Measurements from ENCODE around the gene TBL1X. TPM values are rescaled to one million over a fixed set of nuclear protein-coding genes. Genes with fewer than 3 reads are reported as not detected.

TBL1X gene
- total RNA-seq, 2 donors from 2014 or later = 12.3 to 14.0 TPM

DNA sequence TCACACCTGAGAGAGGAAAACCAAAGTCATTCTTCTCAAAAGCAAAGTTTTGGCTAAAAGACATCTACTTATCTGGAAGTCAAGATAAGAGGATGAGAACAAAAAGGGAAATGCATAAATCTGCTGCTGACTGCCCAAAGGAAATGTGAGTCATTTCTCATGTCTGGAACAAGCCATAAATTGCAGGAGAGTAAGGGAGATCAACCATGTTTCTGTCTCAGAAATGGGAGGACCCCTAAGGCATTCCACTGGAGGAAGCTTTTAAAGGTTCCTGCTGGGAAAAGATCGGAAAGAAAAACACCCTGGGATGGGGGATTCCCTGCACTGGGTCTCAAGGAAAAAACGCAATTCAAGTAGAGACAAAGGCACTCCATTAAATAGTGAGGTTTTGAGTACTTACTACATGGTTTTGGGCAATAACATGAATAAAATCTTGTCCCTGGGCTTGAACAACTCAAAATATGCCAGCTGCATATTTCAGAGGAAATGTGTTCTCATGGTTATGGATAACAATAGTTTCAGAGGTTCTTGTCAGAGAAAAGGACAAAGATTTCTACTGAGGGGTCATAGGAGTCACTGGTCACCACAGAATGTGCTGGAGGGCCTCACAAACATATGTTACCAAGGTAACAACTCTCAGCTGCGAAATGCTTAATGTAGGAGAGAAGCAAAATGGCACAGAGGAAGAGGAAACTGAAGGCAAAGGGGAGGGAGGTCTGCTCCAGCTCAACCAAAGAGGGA is 281.5 kb downstream of the TBL1X start:
- Histone ChIP-seq H3K9me3 (no peaks in the 10 kb centered on the region), H3K4me1 (no peaks in the 10 kb centered on the region), H3K4me3 (no peak overlapping the region), H3K36me3 (no peaks in the 10 kb centered on the region), H3K27me3 (no peaks in the 10 kb centered on the region), H3K27ac (peak overlapping the region in 1 of 2 donors; percentile 3)
- no peak for DNase-seq (ENCODE audit: low spot score)
- TF ChIP-seq, protein P1, sequence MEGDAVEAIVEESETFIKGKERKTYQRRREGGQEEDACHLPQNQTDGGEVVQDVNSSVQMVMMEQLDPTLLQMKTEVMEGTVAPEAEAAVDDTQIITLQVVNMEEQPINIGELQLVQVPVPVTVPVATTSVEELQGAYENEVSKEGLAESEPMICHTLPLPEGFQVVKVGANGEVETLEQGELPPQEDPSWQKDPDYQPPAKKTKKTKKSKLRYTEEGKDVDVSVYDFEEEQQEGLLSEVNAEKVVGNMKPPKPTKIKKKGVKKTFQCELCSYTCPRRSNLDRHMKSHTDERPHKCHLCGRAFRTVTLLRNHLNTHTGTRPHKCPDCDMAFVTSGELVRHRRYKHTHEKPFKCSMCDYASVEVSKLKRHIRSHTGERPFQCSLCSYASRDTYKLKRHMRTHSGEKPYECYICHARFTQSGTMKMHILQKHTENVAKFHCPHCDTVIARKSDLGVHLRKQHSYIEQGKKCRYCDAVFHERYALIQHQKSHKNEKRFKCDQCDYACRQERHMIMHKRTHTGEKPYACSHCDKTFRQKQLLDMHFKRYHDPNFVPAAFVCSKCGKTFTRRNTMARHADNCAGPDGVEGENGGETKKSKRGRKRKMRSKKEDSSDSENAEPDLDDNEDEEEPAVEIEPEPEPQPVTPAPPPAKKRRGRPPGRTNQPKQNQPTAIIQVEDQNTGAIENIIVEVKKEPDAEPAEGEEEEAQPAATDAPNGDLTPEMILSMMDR (IDR thresholded peaks at IDR 0.05) = no peak

DNA sequence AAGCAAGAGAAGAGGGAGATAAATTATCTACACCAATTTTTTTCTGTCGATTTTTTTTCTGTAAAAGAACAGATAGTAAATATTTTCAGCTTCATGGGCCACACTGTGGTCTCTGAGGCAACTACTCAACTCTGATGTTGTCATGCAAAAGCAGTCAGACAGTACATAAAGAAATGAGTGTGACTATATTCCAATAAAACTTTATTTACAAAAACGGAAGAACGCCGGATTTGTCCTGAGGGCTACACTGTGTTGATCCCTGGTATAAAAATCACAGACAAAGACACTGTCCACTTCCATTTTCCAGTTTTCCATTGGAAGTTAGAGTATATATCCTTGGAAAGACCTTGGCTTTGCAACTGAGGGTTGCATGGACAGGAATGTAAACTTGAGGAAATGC is 282.8 kb downstream of the TBL1X start:
- H3K4me3 ChIP-seq = no peak overlapping the region
- no peaks in the 10 kb centered on the region for H3K27me3 ChIP-seq
- H3K27ac ChIP-seq = no peak overlapping the region
- H3K36me3 ChIP-seq = no peaks in the 10 kb centered on the region
- no peaks in the 10 kb centered on the region for H3K9me3 ChIP-seq
- no peaks in the 10 kb centered on the region for H3K4me1 ChIP-seq
- DNase-seq (ENCODE audit: low spot score) = no peak
- TF ChIP-seq, protein P1 (IDR thresholded peaks at IDR 0.05) = no peak

DNA sequence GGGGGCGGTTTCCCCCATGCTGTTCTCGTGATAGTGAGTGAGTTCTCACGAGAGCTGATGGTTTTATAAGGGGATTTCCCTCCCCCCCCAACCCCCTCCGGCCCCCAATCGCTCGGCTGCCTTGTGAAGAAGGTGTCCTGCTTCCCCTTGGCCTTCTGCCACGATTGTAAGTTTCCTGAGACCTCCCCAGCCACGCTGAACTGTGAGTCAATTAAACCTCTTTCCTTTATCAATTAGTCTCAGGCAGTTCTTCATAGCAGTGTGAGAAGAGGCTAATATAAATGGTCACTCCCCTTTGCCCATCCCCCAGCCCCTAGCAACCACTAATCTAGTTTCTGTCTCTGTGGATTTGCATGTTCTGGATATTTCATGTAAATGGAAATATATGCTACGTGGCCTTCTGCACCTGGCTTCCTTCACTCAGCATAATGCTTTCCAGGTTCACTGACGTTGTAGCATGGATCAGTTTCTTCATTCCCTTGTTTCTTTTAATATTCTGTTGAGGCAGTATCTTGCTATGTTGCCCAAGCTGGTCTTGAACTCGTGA is 284.4 kb downstream of the TBL1X start:
- no peak for DNase-seq (ENCODE audit: low spot score)
- Histone ChIP-seq H3K9me3 (no peaks in the 10 kb centered on the region), H3K4me3 (no peak overlapping the region), H3K4me1 (no peaks in the 10 kb centered on the region), H3K27me3 (no peaks in the 10 kb centered on the region), H3K36me3 (no peaks in the 10 kb centered on the region), H3K27ac (no peak overlapping the region)
- TF ChIP-seq, protein P1 (IDR thresholded peaks at IDR 0.05) = no peak

DNA sequence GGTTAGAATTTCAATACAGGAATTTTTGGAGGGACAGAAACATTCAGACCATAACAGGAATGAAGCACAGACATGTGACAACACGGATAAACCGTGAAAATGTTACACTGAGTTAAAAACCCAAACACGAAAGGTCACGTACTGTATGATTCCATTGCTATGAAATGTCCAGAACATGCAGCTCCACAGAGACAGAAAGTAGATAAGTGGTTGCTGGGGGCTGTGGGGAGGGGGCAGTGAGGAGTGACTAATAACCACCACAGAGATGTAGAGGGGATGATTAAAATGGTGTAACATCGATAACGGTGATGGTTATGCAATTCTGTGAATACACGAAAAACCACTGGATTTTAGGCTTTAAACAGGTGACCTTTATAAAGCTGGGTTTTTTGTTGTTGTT is 292.5 kb downstream of the TBL1X start:
- DNase-seq (ENCODE audit: low spot score) = no peak
- Histone ChIP-seq H3K27me3 (no peaks in the 10 kb centered on the region), H3K9me3 (peaks cover 0 to 18% of the 10 kb centered on the region in 2 donors), H3K4me3 (no peak overlapping the region), H3K36me3 (no peaks in the 10 kb centered on the region), H3K27ac (no peak overlapping the region), H3K4me1 (no peaks in the 10 kb centered on the region)
- TF ChIP-seq, protein P1 (IDR thresholded peaks at IDR 0.05) = no peak

DNA sequence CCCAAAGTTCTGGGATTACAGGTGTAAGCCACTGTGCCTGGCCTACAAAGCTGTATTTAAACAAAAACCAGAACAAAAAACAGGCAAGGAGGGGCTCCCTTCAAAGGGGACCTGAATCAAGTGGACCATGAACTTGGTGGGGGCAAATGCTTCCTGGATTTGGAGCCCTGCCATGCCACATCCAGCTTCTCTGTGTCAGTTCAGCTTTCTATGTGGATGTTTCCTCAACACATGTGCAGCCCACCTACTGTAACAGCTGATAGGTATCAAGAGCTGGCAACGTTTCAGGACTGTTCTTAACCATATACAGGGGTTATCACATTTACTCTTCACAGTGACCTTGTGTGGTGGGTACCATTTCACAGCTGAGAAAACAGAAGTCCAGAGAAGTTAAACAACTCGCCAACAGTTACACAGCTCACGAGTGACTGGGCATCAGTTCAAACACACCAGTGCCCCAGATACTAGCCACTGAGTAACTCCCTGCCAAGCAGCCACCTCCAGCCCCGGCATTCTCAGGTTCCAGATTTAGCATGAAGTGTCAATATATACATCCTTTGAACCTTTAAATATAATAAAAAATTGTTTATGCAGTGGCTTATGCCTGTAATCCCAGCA is 293.3 kb downstream of the TBL1X start:
- peaks cover 0 to 18% of the 10 kb centered on the region in 2 donors for H3K9me3 ChIP-seq
- no peaks in the 10 kb centered on the region for H3K27me3 ChIP-seq
- TF ChIP-seq, protein P1 (IDR thresholded peaks at IDR 0.05) = no peak
- H3K4me3 ChIP-seq = no peak overlapping the region
- no peak for DNase-seq (ENCODE audit: low spot score)
- H3K4me1 ChIP-seq = no peaks in the 10 kb centered on the region
- no peak overlapping the region for H3K27ac ChIP-seq
- H3K36me3 ChIP-seq = no peaks in the 10 kb centered on the region

Data from right atrium auricular region (tissue), 2 donors.